Measurements from ENCODE around the gene WDR43.
"Not testable (repeated sequence)": the region's sequence is repeated elsewhere in the genome, so short reads cannot be mapped to it uniquely, and the experiment has no call there.

WDR43 gene

GRCh38 chr2:28970464-28971160 is 76.1 kb downstream of the WDR43 start:
- DNase-seq: no peak

DNA sequence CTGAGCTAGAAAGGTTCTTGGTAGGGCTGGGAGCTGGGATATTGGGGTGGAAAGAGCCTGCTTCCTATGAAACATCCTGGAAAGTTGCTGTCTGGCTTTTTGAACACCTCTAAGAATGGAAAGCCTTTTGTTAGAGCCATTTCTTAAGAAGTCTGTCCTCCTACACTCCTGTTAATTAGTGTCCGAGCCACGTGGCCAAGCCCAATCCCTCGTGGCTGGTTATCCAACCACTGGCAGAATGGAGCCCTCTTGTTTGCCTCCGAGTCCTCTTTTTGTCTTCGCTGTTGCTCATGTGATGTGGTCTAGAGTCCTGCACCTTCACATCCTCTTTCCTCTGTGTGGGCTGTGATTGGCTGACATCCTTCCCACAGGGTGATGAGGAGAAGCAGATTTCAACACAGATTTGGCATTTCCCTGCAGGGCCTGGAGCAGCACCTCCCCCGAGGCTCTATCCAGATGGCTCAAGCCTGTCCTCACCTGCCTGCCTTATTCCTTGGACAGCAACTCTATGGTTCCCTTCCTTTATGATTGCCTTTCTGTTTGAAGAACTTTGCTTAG is 78.4 kb downstream of the WDR43 start:
- DNase-seq: no peak

DNA sequence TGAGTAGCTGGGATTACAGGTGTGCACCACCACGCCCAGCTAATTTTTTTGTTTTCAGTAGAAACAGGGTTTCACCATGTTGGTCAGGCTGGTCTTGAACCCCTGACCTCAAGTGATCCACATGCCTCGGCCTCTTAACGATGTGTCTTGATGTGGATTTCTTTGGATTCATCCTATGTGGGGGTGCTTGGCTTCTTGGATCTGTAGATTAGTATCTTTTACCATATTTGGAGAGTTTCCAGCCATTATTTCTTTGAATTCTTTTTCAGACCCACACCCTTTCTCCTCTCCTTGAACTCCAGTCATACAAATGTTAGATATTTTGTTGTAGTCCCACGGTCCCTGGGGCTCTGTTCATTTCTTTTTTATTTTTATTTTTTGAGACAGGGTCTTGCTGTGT is 79.8 kb downstream of the WDR43 start:
- no peak for DNase-seq

GRCh38 chr2:28975671-28976070 is 81.2 kb downstream of the WDR43 start:
- no peak for DNase-seq

DNA sequence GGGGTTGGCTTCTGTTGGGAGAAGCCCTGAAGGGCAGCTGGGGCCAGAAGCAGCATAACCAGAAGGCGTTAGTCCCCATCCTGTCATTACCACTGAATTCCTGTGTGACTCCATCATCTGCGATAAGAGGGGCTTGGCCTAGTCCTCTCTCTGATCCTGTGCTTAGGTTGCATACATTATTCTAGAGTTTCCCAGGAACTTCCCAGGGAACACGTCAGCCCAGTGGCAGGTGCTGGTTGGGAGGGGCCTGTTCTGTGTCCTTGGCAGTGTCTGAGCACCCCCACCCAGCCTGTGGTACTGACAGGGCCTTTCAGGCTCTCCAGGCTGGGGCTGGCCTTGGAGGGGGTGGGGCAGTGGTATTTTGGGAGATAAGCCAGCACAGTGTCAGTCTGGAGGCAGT is 82.1 kb downstream of the WDR43 start:
- DNase-seq: no peak

DNA sequence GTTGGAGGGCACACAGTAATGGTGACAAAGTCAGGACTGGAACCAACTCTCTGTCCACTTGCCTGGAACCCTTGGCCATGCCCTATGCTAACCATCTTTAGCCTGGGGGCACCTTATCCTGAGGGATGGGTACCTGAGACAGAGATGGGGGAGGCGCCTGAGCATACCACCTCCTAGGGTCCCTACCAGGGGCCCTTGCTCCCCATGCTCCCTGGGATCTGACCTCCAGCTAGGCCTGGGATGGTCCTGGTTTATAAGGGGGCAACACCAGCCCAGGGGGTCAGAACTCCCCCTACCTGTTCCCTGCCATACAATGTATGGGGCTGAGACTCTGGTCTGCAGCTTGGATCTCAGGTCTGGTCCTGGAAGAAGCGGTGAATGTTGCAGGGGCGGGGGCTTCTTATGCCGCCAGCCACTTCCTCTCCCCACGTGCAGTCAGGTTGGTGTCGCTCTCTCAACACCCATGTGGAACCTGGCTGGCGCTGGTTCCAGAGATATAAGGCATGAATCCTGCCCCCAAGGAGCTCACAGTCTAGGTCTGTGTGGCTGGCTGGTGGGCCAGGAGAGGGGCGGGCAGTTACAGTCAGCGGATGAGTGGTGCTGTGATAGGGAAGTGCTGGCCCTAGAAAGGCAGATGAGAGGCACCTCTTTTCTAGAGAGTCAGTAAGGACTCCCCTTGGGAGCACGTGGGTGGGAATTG is 82.9 kb downstream of the WDR43 start:
- DNase-seq: no peak

DNA sequence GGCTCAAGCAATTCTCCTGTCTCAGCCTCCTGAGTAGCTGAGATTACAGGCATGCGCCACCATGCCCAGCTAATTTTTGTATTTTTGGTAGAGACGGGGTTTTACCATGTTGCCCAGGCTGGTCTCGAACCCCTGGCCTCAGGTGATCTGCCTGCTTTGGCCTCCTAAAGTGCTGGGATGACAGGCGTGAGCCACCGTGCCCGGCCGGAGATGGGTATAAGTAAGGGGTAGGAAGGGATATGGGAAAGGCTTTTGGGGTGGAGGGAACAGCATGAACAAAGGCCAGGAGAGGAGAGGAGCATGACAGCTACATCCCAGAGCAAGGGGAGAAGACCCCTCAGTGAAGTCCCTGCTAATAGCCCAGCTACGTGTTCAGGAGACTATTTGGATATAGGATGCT is 83.5 kb downstream of the WDR43 start:
- not testable (repeated sequence) for DNase-seq

GRCh38 chr2:28978606-28979005 is 84.1 kb downstream of the WDR43 start:
- no peak for DNase-seq

DNA sequence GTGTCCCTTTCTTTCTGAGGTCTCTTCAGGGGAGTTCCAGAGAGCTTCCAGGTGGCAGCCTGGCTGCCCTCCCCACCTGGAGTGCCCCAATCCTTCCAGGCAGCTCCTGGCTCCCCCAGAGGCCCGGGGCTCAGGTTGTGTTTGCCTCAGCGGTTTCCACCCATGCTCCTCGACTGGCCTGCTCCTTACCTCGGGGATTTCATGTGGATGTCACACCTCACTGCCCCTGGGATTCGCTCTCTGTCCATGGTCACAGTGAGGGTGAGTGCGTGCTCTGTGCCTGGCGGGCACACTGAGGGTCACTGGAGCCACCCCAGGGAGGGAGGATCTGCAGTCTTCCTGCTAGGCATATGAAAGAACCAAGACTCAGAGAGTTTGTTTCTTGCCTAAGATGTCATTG is 84.6 kb downstream of the WDR43 start:
- DNase-seq: no peak

GRCh38 chr2:28979576-28980366 is 85.3 kb downstream of the WDR43 start:
- DNase-seq: no peak

DNA sequence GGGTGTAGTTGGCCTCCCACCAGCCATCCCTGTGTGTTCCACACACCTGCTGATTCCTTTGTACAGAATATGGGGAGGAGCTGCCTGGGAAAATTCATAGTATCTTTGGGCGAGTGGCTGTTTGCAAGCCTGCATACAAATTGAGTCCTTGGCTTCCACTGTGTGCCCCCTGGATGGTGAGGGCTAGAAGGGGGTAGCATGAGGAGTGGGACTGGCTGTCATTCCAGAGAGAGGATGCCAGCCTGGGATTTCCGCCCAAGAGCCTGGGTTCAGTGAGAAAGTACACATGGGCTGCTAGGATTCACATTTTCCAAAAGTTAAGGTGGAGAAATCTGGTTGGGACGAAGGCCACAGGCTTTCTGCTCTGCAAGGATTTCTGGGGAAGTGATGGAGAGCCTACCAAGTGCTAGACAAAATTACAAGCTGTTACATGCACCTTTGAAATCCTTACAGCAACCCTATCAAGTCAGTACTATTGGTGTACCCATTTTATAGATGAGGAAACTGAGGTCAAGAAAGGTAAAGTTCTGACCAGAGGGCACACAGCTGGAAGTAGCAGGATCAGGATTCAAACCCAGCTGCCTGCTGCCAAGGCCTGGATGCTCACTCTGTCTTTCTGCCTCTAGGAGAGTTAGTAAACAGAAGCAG is 86.0 kb downstream of the WDR43 start:
- DNase-seq: no peak

GRCh38 chr2:28981016-28981441 is 86.6 kb downstream of the WDR43 start, which contains the start of gene TOGARAM2:
TOGARAM2 (plus strand) TSS chr2:28981298; CDS start chr2:28994835, 13,537 bp downstream.
- DNase-seq: no peak

DNA sequence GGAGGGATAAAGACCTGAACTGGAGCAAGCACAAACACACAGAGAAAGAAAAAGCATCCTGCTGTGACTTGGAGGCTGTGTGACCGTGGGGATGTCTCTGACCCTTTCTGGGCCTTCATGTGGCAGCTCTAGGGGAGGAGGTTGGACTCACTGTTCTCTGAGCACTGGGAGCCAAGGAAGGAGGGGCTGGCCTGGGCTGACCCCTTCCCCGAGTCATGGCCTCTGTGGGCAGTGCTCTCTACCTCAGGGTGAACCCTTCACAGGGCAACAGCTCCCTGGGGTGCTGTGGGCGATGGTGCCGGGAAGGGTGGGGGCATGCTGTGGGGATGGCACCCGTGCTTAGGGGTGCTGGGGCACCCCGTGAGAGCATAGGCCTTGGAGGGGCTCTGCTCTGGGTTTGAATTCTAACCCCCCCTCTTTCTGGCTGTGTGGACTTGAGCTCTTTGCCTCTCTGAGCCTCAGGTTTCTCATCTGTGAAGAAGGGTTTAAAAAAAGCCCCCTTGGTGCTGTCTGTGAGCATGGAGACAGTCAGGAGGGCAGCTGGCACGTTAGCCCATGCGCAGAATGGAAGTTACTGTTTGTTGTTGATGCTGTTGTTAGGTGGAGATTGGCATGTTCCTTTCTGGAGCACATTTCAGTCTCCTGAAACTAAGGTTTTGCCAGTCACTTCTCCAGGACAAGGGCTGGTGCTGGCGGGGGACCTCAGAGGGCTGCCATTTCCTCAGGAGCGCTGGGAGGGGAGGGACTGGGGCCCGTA is 87.3 kb downstream of the WDR43 start:
- no peak for DNase-seq

DNA sequence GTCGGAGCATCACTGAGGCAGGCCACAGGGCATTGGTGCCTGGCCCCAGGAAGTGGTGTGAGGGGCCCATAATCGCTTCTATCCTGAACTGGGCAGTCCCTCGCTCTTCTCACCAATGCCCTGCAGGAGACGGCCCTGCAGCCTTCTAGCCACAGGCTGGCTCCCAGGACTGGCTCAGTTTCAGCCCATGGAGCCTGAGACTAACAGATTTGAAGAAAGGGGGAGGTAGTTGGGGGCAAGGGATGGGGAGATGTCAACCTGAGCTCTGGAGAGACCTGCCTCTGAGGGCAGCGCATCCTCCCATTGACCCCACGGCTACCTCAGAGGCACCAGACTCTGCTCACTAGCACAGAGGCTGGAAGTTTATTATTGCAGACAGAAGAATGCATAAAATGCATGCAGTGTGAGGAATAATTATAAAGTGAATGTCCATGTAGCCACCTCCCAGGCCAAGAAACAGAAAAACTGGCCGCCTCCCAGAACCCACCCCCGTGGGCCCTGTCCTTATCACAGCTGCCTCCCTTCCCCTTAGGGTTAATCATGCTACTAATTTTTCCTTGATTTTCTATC is 88.0 kb downstream of the WDR43 start:
- no peak for DNase-seq

DNA sequence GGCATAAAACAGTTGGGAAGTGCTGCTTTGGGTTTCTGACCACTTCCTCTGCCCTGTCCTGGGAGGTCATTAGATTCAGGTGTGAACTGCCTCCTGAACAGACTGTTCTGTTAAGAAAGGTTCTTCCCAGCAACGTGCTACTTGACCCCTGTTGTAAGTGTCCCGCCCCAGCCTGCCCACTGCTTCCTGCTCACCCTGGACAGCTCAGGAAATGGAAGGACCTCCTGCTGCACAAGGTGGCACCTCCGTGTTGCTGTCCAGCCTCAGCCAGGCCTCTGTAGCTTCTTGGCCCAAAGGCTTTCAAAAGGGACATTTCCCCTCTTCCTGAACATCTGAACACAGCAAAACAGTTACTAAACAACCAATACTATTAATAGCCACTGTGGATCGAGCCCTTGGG is 92.0 kb downstream of the WDR43 start:
- no peak for DNase-seq

GRCh38 chr2:28989973-28990372 is 95.5 kb downstream of the WDR43 start:
- no peak for DNase-seq

- no peak for DNase-seq
Observed at GRCh38 chr2:28990445-28990844, 96.0 kb downstream of the WDR43 start.

DNA sequence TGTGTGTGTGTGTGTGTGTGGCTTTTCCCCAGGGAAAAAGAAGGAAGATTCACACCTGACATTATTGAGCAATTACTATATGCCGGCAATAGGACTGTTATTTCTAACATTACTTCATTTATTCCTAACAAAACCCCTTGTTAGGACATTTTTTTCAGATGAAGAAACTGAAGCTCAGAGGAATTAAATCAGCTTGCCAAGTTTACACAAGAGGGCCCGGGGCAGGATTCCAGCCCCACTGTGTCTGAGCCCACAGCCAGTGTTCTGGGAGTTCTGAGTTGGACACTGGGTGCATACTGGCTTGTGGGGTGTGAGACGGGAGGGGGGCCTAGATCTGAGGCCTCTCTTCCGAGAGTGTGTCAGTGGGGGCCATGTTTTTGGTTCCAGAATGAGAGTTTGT is 96.6 kb downstream of the WDR43 start:
- DNase-seq: no peak

- DNase-seq: no peak
Observed at GRCh38 chr2:28991460-28991859, 97.0 kb downstream of the WDR43 start.

- DNase-seq: no peak
Observed at GRCh38 chr2:28993206-28993960, 98.9 kb downstream of the WDR43 start.

- no peak for DNase-seq
Observed at GRCh38 chr2:28994074-28994473, 99.6 kb downstream of the WDR43 start.
